Measurements from ENCODE around the gene PEA15.

DNA sequence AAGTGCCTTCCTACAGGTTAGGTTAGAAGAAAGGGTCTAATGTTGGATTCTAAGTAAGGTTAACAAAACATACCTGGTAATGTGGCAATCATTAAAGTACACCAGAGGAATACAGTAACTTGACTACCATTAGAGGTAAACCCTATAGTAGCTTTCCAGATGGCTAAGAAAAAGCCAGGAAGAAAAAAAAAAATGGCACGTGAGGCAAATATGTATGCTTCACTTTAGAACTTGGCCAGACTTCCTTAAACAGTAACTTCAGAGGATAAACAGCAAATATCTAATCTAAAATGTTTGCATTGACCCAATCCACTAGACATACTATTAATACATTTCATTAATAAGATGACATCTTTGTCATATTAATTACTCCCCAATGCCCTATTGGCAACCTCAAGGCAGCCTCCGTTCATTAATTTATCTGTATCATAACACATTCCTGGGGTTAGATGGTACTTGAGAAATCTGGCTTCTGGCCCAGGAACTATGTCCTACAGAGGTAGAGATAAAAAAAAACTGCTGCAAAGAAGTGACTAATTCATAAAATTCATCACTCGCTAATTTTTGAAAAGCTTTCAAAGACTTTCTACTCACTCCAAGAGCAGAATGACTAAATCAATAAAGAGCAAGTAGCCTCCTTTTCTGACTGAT lies 51.3 kb downstream of the PEA15 start:
- TF ChIP-seq POLR2AphosphoS5 (IDR thresholded peaks at IDR 0.05; ENCODE audit: insufficient read depth, low read depth, low read length) (no peak), EZH2 (IDR thresholded peaks at IDR 0.05; ENCODE audit: borderline replicate concordance, low read depth, low read length, severe bottlenecking) (no peak), JUN (IDR thresholded peaks at IDR 0.05; ENCODE audit: borderline replicate concordance, insufficient read depth, insufficient read length, low read depth) (no peak), CTCF (IDR thresholded peaks at IDR 0.05; ENCODE audit: extremely low read depth in 1 of 2, insufficient read depth in 1 of 2, low read depth in 1 of 2, low read length in 2 of 2) (no peak)

Measured in endothelial cell of umbilical vein (primary cell).